Fibroblast of lung (primary cell): ENCODE results near the gene JUN.

ENCODE experiments used
- CTCF ChIP-seq, 2 donors: IDR thresholded peaks in 1 of 2; conservative IDR thresholded peaks in 1 of 2; 1 replicate in 1 of 2; 2 replicates in 1 of 2; pipeline ENCODE4 v1.5.1; 2011 to 2012; ENCODE audit warnings: low read length in 2 of 2, control low read depth in 1 of 2, inconsistent platforms in 1 of 2, low read depth in 1 of 2, mild to moderate bottlenecking in 1 of 2
- EZH2 ChIP-seq: IDR thresholded peaks from 2 replicates; pipeline ENCODE4 v1.5.1; 2012; ENCODE audit warnings: low read length, control low read depth, mild to moderate bottlenecking; ENCODE audit errors: missing control alignments

- TF ChIP-seq CTCF (conservative IDR thresholded peaks at IDR 0.05 in 1 of 2, IDR thresholded peaks at IDR 0.05 in 1 of 2; ENCODE audit: low read depth in 1 of 2, low read length in 2 of 2) (no peak), EZH2 (no peak)
Observed at GRCh38 chr1:58735586-58735985, 48.3 kb downstream of the JUN start.
